Immature natural killer cell (primary cell): ENCODE data around the gene GRIK4. TPM values are rescaled to one million over a fixed set of nuclear protein-coding genes. Genes with fewer than 3 reads are reported as not detected.
A peak's percentile ranks its signal among the peaks of the same experiment; 100 is the strongest.

Experiments
- DNase-seq, 3 donors: peaks; one replicate each; pipeline ENCODE4 v3.0.0; 2022; ENCODE audit warnings: mixed read lengths in 1 of 3
- H3K27ac Mint-ChIP-seq, 6 donors: one replicate each; pipeline ENCODE4 v1.8.0; 2020; ENCODE audit warnings: mixed read lengths in 6 of 6, mild to moderate bottlenecking in 5 of 6, inconsistent platforms in 4 of 6, moderate library complexity in 3 of 6
- H3K27me3 Mint-ChIP-seq, 3 donors: one replicate each; pipeline ENCODE4 v1.8.0; 2020 to 2021; ENCODE audit warnings: low read depth in 3 of 3, mild to moderate bottlenecking in 3 of 3, mixed read lengths in 3 of 3, moderate library complexity in 3 of 3, inconsistent platforms in 1 of 3
- H3K36me3 Mint-ChIP-seq, 3 donors: one replicate each; pipeline ENCODE4 v1.8.0; 2020; ENCODE audit warnings: mixed read lengths in 3 of 3, inconsistent platforms in 2 of 3, mild to moderate bottlenecking in 2 of 3
- H3K4me1 Mint-ChIP-seq, 2 donors: one replicate each; pipeline ENCODE4 v1.8.0; 2020; ENCODE audit warnings: inconsistent platforms in 2 of 2, mild to moderate bottlenecking in 2 of 2, mixed read lengths in 2 of 2, moderate library complexity in 1 of 2
- H3K4me3 Mint-ChIP-seq, 5 donors: one replicate each; pipeline ENCODE4 v1.8.0; 2020; ENCODE audit warnings: mild to moderate bottlenecking in 5 of 5, mixed read lengths in 5 of 5, inconsistent platforms in 3 of 5, moderate library complexity in 3 of 5
- H3K9me3 Mint-ChIP-seq, 6 donors: one replicate each; pipeline ENCODE4 v1.8.0; 2020; ENCODE audit warnings: mild to moderate bottlenecking in 6 of 6, mixed read lengths in 6 of 6, inconsistent platforms in 4 of 6, moderate library complexity in 3 of 6
- polyA plus RNA-seq, 3 donors: library from polyadenylated mRNA; unstranded; fragments of 300-500 nt; fragmentation: Illumina TruSeq; gene quantifications; one replicate each; pipeline ENCODE4 v1.2.3, GENCODE V29; 2021

GRIK4 gene
- polyA plus RNA-seq, 3 donors from 2014 or later, result 0.85 to 3.6 (median 2.0) TPM

GRCh38 chr11:120523196-120523595, 11.6 kb downstream of the GRIK4 start:
- Mint-ChIP-seq H3K27ac (peak overlapping the region in 1 of 6 donors; percentile 45), H3K36me3 (no peaks in the 10 kb centered on the region), H3K9me3 (no peaks in the 10 kb centered on the region), H3K4me3 (no peak overlapping the region), H3K27me3 (peaks cover 0 to 3% (median 0%) of the 10 kb centered on the region in 3 donors), H3K4me1 (no peaks in the 10 kb centered on the region)
- no peak for DNase-seq

GRCh38 chr11:120524536-120525085, 13.1 kb downstream of the GRIK4 start:
- H3K27ac Mint-ChIP-seq, result no peak overlapping the region
- H3K9me3 Mint-ChIP-seq, result no peaks in the 10 kb centered on the region

GRCh38 chr11:120525261-120526171, 14.0 kb downstream of the GRIK4 start:
- no peak overlapping the region for H3K27ac Mint-ChIP-seq
- H3K4me1 Mint-ChIP-seq, result no peaks in the 10 kb centered on the region
- H3K4me3 Mint-ChIP-seq, result no peak overlapping the region
- no peak for DNase-seq
- H3K36me3 Mint-ChIP-seq, result no peaks in the 10 kb centered on the region
- H3K27me3 Mint-ChIP-seq, result peaks cover 2 to 4% (median 3%) of the 10 kb centered on the region in 3 donors
- no peaks in the 10 kb centered on the region for H3K9me3 Mint-ChIP-seq

More at GRCh38 chr11:120524536-120525085, 13.1 kb downstream of the GRIK4 start:
- Mint-ChIP-seq H3K36me3 (no peaks in the 10 kb centered on the region), H3K27me3 (peaks cover 1 to 3% (median 2%) of the 10 kb centered on the region in 3 donors), H3K4me3 (no peak overlapping the region), H3K4me1 (no peaks in the 10 kb centered on the region)
- DNase-seq, result no peak

GRCh38 chr11:120526241-120526640, 14.7 kb downstream of the GRIK4 start:
- Mint-ChIP-seq H3K4me1 (no peaks in the 10 kb centered on the region), H3K27ac (no peak overlapping the region), H3K36me3 (no peaks in the 10 kb centered on the region), H3K4me3 (no peak overlapping the region), H3K9me3 (no peaks in the 10 kb centered on the region), H3K27me3 (peaks cover 2 to 4% (median 3%) of the 10 kb centered on the region in 3 donors)
- DNase-seq, result no peak

- Mint-ChIP-seq H3K9me3 (no peaks in the 10 kb centered on the region), H3K4me1 (no peaks in the 10 kb centered on the region), H3K36me3 (no peaks in the 10 kb centered on the region), H3K4me3 (no peak overlapping the region), H3K27ac (no peak overlapping the region), H3K27me3 (peaks cover 2 to 7% (median 4%) of the 10 kb centered on the region in 3 donors)
- DNase-seq, result no peak
These were observed 15.7 kb downstream of the GRIK4 start for GRCh38 chr11:120527111-120527761.

- Mint-ChIP-seq H3K4me1 (peaks cover 0 to 3% of the 10 kb centered on the region in 2 donors), H3K27me3 (peaks cover 4 to 6% (median 4%) of the 10 kb centered on the region in 3 donors), H3K4me3 (no peak overlapping the region), H3K27ac (no peak overlapping the region), H3K36me3 (no peaks in the 10 kb centered on the region), H3K9me3 (no peaks in the 10 kb centered on the region)
- DNase-seq, result no peak
These were observed 17.2 kb downstream of the GRIK4 start for GRCh38 chr11:120528749-120529148.

GRCh38 chr11:120529214-120529613, 17.7 kb downstream of the GRIK4 start:
- Mint-ChIP-seq H3K9me3 (no peaks in the 10 kb centered on the region), H3K36me3 (no peaks in the 10 kb centered on the region), H3K27ac (no peak overlapping the region), H3K4me1 (peaks cover 0 to 3% of the 10 kb centered on the region in 2 donors), H3K27me3 (peaks cover 4 to 8% (median 5%) of the 10 kb centered on the region in 3 donors), H3K4me3 (no peak overlapping the region)
- no peak for DNase-seq

GRCh38 chr11:120529911-120530310, 18.4 kb downstream of the GRIK4 start:
- Mint-ChIP-seq H3K27ac (no peak overlapping the region), H3K9me3 (no peaks in the 10 kb centered on the region), H3K4me1 (peaks cover 0 to 3% of the 10 kb centered on the region in 2 donors), H3K27me3 (peaks cover 5 to 8% (median 5%) of the 10 kb centered on the region in 3 donors), H3K4me3 (no peak overlapping the region), H3K36me3 (no peaks in the 10 kb centered on the region)
- DNase-seq, result no peak

GRCh38 chr11:120532082-120532831, 20.7 kb downstream of the GRIK4 start:
- Mint-ChIP-seq H3K36me3 (no peaks in the 10 kb centered on the region), H3K9me3 (no peaks in the 10 kb centered on the region), H3K4me1 (peaks cover 0 to 3% of the 10 kb centered on the region in 2 donors), H3K4me3 (no peak overlapping the region), H3K27me3 (peaks cover 5 to 8% (median 5%) of the 10 kb centered on the region in 3 donors), H3K27ac (no peak overlapping the region)
- DNase-seq, result no peak

- Mint-ChIP-seq H3K27ac (peak overlapping the region in 1 of 6 donors; percentile 42), H3K27me3 (peaks cover 5 to 8% (median 5%) of the 10 kb centered on the region in 3 donors), H3K9me3 (no peaks in the 10 kb centered on the region), H3K4me1 (peaks cover 0 to 3% of the 10 kb centered on the region in 2 donors), H3K36me3 (no peaks in the 10 kb centered on the region), H3K4me3 (no peak overlapping the region)
- no peak for DNase-seq
These were observed 21.3 kb downstream of the GRIK4 start for GRCh38 chr11:120532832-120533196.

GRCh38 chr11:120536091-120536796, 24.7 kb downstream of the GRIK4 start:
- H3K4me1 Mint-ChIP-seq, result peaks cover 6 to 14% of the 10 kb centered on the region in 2 donors
- H3K4me3 Mint-ChIP-seq, result no peak overlapping the region
- no peaks in the 10 kb centered on the region for H3K36me3 Mint-ChIP-seq
- no peaks in the 10 kb centered on the region for H3K9me3 Mint-ChIP-seq
- peak overlapping the region in 1 of 6 donors; percentile 38 for H3K27ac Mint-ChIP-seq
- H3K27me3 Mint-ChIP-seq, result peaks cover 1 to 8% (median 3%) of the 10 kb centered on the region in 3 donors
- DNase-seq, result no peak

GRCh38 chr11:120536797-120537169, 25.2 kb downstream of the GRIK4 start:
- no peak overlapping the region for H3K27ac Mint-ChIP-seq
- peaks cover 1 to 6% (median 3%) of the 10 kb centered on the region in 3 donors for H3K27me3 Mint-ChIP-seq
- peaks cover 6 to 14% of the 10 kb centered on the region in 2 donors for H3K4me1 Mint-ChIP-seq
- no peak for DNase-seq
- H3K9me3 Mint-ChIP-seq, result no peaks in the 10 kb centered on the region
- no peak overlapping the region for H3K4me3 Mint-ChIP-seq
- no peaks in the 10 kb centered on the region for H3K36me3 Mint-ChIP-seq

- no peaks in the 10 kb centered on the region for H3K36me3 Mint-ChIP-seq
- peak overlapping the region in 1 of 6 donors; percentile 22 for H3K27ac Mint-ChIP-seq
- DNase-seq, result no peak
- no peaks in the 10 kb centered on the region for H3K9me3 Mint-ChIP-seq
- no peak overlapping the region for H3K4me3 Mint-ChIP-seq
- H3K27me3 Mint-ChIP-seq, result peaks cover 2 to 3% (median 3%) of the 10 kb centered on the region in 3 donors
- peaks cover 13% of the 10 kb centered on the region in 2 donors for H3K4me1 Mint-ChIP-seq
These were observed 26.4 kb downstream of the GRIK4 start for GRCh38 chr11:120537996-120538395.
